K562 (cell line): ENCODE results near the gene PTPRC. TPM values are rescaled to one million over a fixed set of nuclear protein-coding genes. Genes with fewer than 3 reads are reported as not detected.
A peak's percentile ranks its signal among the peaks of the same experiment; 100 is the strongest.

Experiments used
- ATAC-seq: fragments of 200-7000 bp; cut with Tn5 transposase; 3 replicates; pipeline ENCODE4 v1.9.1; 2020; ENCODE audit warnings: moderate library complexity
- BruUV-seq: library from RNA; stranded (reverse); fragments of 400-500 nt; replicated peaks from 2 replicates; lab custom pipeline; 2021; lab: Mats Ljungman, UMichigan
- CTCF ChIA-PET: fragments of 300-600 bp; formaldehyde crosslinking; extraction: SDS; loops from one replicate; lab custom pipeline; 2021; ENCODE audit warnings: low intra/inter-chr PET ratio; lab: Yijun Ruan, JAX
- POLR2A ChIA-PET: fragments of 300-600, 350-650 bp; sonication (Branson Sonifier 250); formaldehyde crosslinking; extraction: SDS; loops from one replicate; lab custom pipeline; 2021; ENCODE audit warnings: antibody characterized with exemption, inconsistent platforms; lab: Yijun Ruan, JAX
- DNase-seq, 4 experiments: peaks; one replicate each; pipeline versions ENCODE4 v3.0.0 to v3.0.0-alpha.2; 2011 to 2018; ENCODE audit warnings: low spot score in 3 of 4, mixed read lengths in 3 of 4; ENCODE audit errors: extremely low read depth in 1 of 4
- FAIRE-seq: peaks from 2 replicates; lab custom pipeline; 2011; peaks lifted over from hg19 to GRCh38; lab: Jason Lieb, UNC
- H2AFZ ChIP-seq: 2 replicates; pipeline ENCODE4 v1.6.0; 2011; ENCODE audit warnings: low read depth, low read length, control low read depth, inconsistent platforms
- H3K27ac ChIP-seq: fragments of 200-600 bp; 3 replicates; pipeline ENCODE4 v1.8.0; 2011; ENCODE audit warnings: low read depth, mild to moderate bottlenecking, control low read depth, inconsistent platforms, low read length, moderate library complexity, mixed read lengths; ENCODE audit errors: extremely low read depth
- H3K27me3 ChIP-seq, 2 experiments: fragments of 300-600 bp in 1 of 2; 2 replicates in 1 of 2; 3 replicates in 1 of 2; pipeline versions ENCODE4 v1.6.0 to v1.8.0; 2011; ENCODE audit warnings: inconsistent platforms in 2 of 2, low read length in 2 of 2, mild to moderate bottlenecking in 1 of 2, mixed read lengths in 1 of 2, moderate library complexity in 1 of 2; ENCODE audit not compliant: control insufficient read depth in 2 of 2, insufficient read depth in 2 of 2
- H3K36me3 ChIP-seq: fragments of 300-600 bp; 3 replicates; pipeline ENCODE4 v1.8.0; 2011; ENCODE audit warnings: mild to moderate bottlenecking, low read length, inconsistent platforms; ENCODE audit not compliant: control insufficient read depth, insufficient read depth
- H3K4me1 ChIP-seq, 2 experiments: fragments of 200-600 bp in 1 of 2; replicated peaks in 1 of 2; 2 replicates in 1 of 2; 3 replicates in 1 of 2; pipeline versions ENCODE4 v1.5.1 to v1.8.0; 2011; ENCODE audit warnings: inconsistent platforms in 2 of 2, low read length in 2 of 2, mild to moderate bottlenecking in 1 of 2, mixed read lengths in 1 of 2, moderate library complexity in 1 of 2; ENCODE audit not compliant: control insufficient read depth in 2 of 2, insufficient read depth in 2 of 2
- H3K4me2 ChIP-seq: 2 replicates; pipeline ENCODE4 v1.6.1; 2011; ENCODE audit warnings: low read length, control low read depth, inconsistent platforms, mixed read lengths; ENCODE audit not compliant: insufficient read depth
- H3K4me3 ChIP-seq: fragments of 200-600 bp; sonication (generic), shearing (Covaris generic); 2 replicates; pipeline ENCODE4 v1.5.1; 2016; ENCODE audit warnings: control low read depth, inconsistent platforms
- H3K79me2 ChIP-seq: fragments of 200-600 bp; 3 replicates; pipeline ENCODE4 v1.8.0; 2011; ENCODE audit warnings: low read length, inconsistent platforms; ENCODE audit not compliant: control insufficient read depth, insufficient read depth
- H3K9ac ChIP-seq, 2 experiments: 2 replicates each; pipeline versions ENCODE4 v1.6.0 to v1.6.1; 2011; ENCODE audit warnings: low read depth in 2 of 2, low read length in 2 of 2, control low read depth in 1 of 2, inconsistent platforms in 1 of 2, mild to moderate bottlenecking in 1 of 2, mixed read lengths in 1 of 2; ENCODE audit not compliant: insufficient read depth in 1 of 2
- H3K9me1 ChIP-seq: one replicate; pipeline ENCODE4 v1.6.0; 2011; ENCODE audit warnings: inconsistent platforms, mild to moderate bottlenecking, low read length, moderate library complexity; ENCODE audit not compliant: control insufficient read depth, insufficient read depth
- H3K9me3 ChIP-seq: replicated peaks from 2 replicates; pipeline ENCODE4 v1.5.1; 2011; ENCODE audit warnings: low read depth, low read length, inconsistent platforms; ENCODE audit not compliant: control insufficient read depth, insufficient read depth
- H4K20me1 ChIP-seq: replicated peaks from 2 replicates; pipeline ENCODE4 v1.6.1; 2011; ENCODE audit warnings: low read length, inconsistent platforms, mixed read lengths; ENCODE audit not compliant: control insufficient read depth, insufficient read depth
- EGR1 ChIP-seq: fragments of 450-650 bp; conservative IDR thresholded peaks from 2 replicates; pipeline ENCODE4 v1.6.1; 2017; ENCODE audit warnings: mild to moderate bottlenecking
- NFIC ChIP-seq: fragments of 450-650 bp; IDR thresholded peaks from 2 replicates; pipeline ENCODE4 v1.6.1; 2017; ENCODE audit warnings: mild to moderate bottlenecking, inconsistent platforms
- NFIX ChIP-seq: fragments of 250-450 bp; sonication (Bioruptor Pico); IDR thresholded peaks from 2 replicates; pipeline ENCODE4 v1.4.0; 2020; ENCODE audit warnings: low read depth, mild to moderate bottlenecking, moderate library complexity
- PURB ChIP-seq: sonication (generic); formaldehyde crosslinking; IDR thresholded peaks from 2 replicates; pipeline ENCODE4 v1.9.0; 2021; ENCODE audit warnings: low read depth, mild to moderate bottlenecking, missing genetic modification reagents
- ZBTB40 ChIP-seq, 2 experiments: fragments of 450-650 bp in 1 of 2; sonication (generic) in 1 of 2; formaldehyde crosslinking in 1 of 2; IDR thresholded peaks; 2 replicates each; pipeline versions ENCODE4 v1.7.1 to v1.9.0; 2016 to 2022; ENCODE audit warnings: inconsistent platforms in 1 of 2, mild to moderate bottlenecking in 1 of 2, missing genetic modification reagents in 1 of 2
- ZBTB8A ChIP-seq: fragments of 450-650 bp; IDR thresholded peaks from 2 replicates; pipeline ENCODE4 v1.6.1; 2018; ENCODE audit warnings: mild to moderate bottlenecking, moderate library complexity; ENCODE audit not compliant: partially characterized antibody
- ZNF384 ChIP-seq: IDR thresholded peaks from 2 replicates; pipeline ENCODE4 v1.6.1; 2012; ENCODE audit warnings: low read depth, low read length, improper control_type of control experiment
- ZNF655 ChIP-seq: fragments of 250-450 bp; sonication (Bioruptor Pico); IDR thresholded peaks from 2 replicates; pipeline ENCODE4 v1.5.0; 2021
- ZNF668 ChIP-seq: fragments of 250-450 bp; sonication (Bioruptor Pico); IDR thresholded peaks from 2 replicates; pipeline ENCODE4 v1.8.0; 2022; ENCODE audit warnings: mild to moderate bottlenecking, inconsistent platforms
- WGBS: fragments of 100-300 bp; shearing (Covaris generic); methylation state at CpG from one replicate; pipeline ENCODE4 v1.1.6; 2016; ENCODE audit warnings: low coverage, mixed read lengths; ENCODE audit not compliant: insufficient coverage; ENCODE audit errors: missing lambda C conversion rate; 5-methylcytosine and 5-hydroxymethylcytosine counted together
- in situ Hi-C: fragments of 300-500 bp; cut with MboI; formaldehyde crosslinking; loops from 4 replicates; pipeline ENCODE4 v1.15.0; 2018; ENCODE audit warnings: inconsistent platforms, mixed read lengths
- intact Hi-C: fragments of 100-400 bp; cut with micrococcal nuclease; formaldehyde crosslinking; loops from 2 replicates; pipeline ENCODE4 v1.14.2; 2022
- polyA plus RNA-seq, 8 experiments: library from polyadenylated mRNA; depleted of rRNA in 4 of 8; stranded (reverse) in 5 of 8; unstranded in 3 of 8; fragments of >200 nt; fragmentation: Nextera tagmentation in 2 of 8; fragmentation: Illumina TruSeq in 1 of 8; extraction: Ambion mirVana in 2 of 8; extraction: Trizol in 1 of 8; gene quantifications; 2 replicates each; pipeline versions ENCODE4 v1.2.1 to v1.2.3, GENCODE V29; 2011 to 2014; ENCODE audit warnings: inconsistent platforms in 1 of 8, missing spikeins in 1 of 8
- total RNA-seq, 7 experiments: library from RNA; depleted of rRNA in 6 of 7; stranded (reverse); fragments of >200 nt in 6 of 7; fragmentation: Illumina TruSeq in 2 of 7; extraction: Trizol in 2 of 7; gene quantifications; 2 replicates each; pipeline versions ENCODE4 v1.2.1 to v1.2.3, GENCODE V29; 2011 to 2021; ENCODE audit warnings: low replicate concordance in 1 of 7

Gene PTPRC
- total and polyA plus RNA-seq, 9 of the 15 experiments (the other 6 are each of a cell fraction or from before 2014, with no cell fraction given), result 7.1 to 107 (median 62.9) TPM

- Histone ChIP-seq H3K27ac (no peak overlapping the region), H3K4me1 (peaks cover 4% of the 10 kb centered on the region in 2 experiments; a peak in 4 of 5 replicates), H3K79me2 (peaks cover 19% of the 10 kb centered on the region; the same call in 1 of the 3 replicates), H3K9ac (no peak overlapping the region), H3K9me3 (no peaks in the 10 kb centered on the region; the same call in 1 of the 2 replicates), H3K27me3 (no peaks in the 10 kb centered on the region), H3K36me3 (0 out of 3 replicates have a peak, but pooled peaks cover 2% of the 10 kb centered on the region), H4K20me1 (no peaks in the 10 kb centered on the region), H3K9me1 (no peaks in the 10 kb centered on the region), H3K4me3 (no peak overlapping the region), H2AFZ (no peak overlapping the region), H3K4me2 (no peak overlapping the region)
- ChIA-PET POLR2A (interaction anchor here (1.2 kb wide), 1 partner anchor 9 kb away, joined by 4 read pairs; no protein-coding TSS in a partner anchor), CTCF (no interaction called here)
- TF ChIP-seq ZBTB40 (IDR thresholded peaks at IDR 0.05) (peak; percentile 85), ZBTB40 (CRISPR knock-in tag; IDR thresholded peaks at IDR 0.05) (no peak), ZNF668 (CRISPR knock-in tag) (no peak), ZNF384 (0 out of 2 replicates have a peak, but pooled peaks have one; percentile 14), NFIX (CRISPR knock-in tag) (peak; percentile 64), NFIC (peak; percentile 87), EGR1 (no peak), ZNF655 (CRISPR knock-in tag) (no peak), ZBTB8A (no peak), PURB (CRISPR knock-in tag) (no peak)
- BruUV-seq, result no TSS peak
- DNase-seq, result peak in 3 of 4 experiments; percentile 17 to 29 (median 20)
- in situ Hi-C loops (no loop called here), intact Hi-C loops (no loop called here)
- WGBS, result 22% methylated on average over 1 of the region's 1 CpG
- ATAC-seq, result no peak
- FAIRE-seq, result no peak
These were observed 37.4 kb downstream of the PTPRC start for GRCh38 chr1:198676253-198676652.
